ENCODE measurements around the gene DUSP8. TPM values are rescaled to one million over a fixed set of nuclear protein-coding genes. Genes with fewer than 3 reads are reported as not detected.

DUSP8 gene
- total RNA-seq, 2 donors from 2014 or later: 21.8 to 33.9 TPM

DNA sequence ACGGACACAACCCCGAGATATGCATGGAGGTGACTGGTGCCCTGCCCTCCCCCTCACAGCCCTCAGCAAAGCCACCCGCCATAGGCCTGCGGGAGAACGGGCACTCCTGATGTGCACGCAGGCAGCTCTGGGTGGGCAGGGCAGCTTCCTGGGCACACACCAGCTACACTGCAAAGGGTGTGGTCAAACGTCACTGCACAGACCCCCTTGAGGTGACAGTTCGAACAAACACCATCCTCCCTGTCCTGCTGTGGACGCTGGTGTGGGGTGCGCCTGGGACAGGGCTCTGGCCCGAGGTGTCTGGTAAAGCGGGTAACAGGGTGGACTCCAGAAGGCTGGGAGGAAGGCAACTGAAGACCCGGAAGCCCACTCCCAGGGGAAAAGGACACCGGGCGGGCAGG lies 63.6 kb downstream of the DUSP8 start:
- TF ChIP-seq, protein P1, sequence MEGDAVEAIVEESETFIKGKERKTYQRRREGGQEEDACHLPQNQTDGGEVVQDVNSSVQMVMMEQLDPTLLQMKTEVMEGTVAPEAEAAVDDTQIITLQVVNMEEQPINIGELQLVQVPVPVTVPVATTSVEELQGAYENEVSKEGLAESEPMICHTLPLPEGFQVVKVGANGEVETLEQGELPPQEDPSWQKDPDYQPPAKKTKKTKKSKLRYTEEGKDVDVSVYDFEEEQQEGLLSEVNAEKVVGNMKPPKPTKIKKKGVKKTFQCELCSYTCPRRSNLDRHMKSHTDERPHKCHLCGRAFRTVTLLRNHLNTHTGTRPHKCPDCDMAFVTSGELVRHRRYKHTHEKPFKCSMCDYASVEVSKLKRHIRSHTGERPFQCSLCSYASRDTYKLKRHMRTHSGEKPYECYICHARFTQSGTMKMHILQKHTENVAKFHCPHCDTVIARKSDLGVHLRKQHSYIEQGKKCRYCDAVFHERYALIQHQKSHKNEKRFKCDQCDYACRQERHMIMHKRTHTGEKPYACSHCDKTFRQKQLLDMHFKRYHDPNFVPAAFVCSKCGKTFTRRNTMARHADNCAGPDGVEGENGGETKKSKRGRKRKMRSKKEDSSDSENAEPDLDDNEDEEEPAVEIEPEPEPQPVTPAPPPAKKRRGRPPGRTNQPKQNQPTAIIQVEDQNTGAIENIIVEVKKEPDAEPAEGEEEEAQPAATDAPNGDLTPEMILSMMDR (IDR thresholded peaks at IDR 0.05): no peak
- no peaks in the 10 kb centered on the region for H3K36me3 ChIP-seq
- intact Hi-C loops (cut with DNase I): no loop called here
- H3K4me3 ChIP-seq: no peak overlapping the region
- H3K27ac ChIP-seq: no peak overlapping the region
- DNase-seq: no peak
- no peaks in the 10 kb centered on the region for H3K27me3 ChIP-seq
- no peaks in the 10 kb centered on the region for H3K9me3 ChIP-seq
- no peaks in the 10 kb centered on the region for H3K4me1 ChIP-seq
- H3K9ac ChIP-seq (ENCODE audit: low read depth in 2 of 2, low read length in 2 of 2): no peak overlapping the region

- TF ChIP-seq, protein P1 (IDR thresholded peaks at IDR 0.05): no peak
- Histone ChIP-seq H3K36me3 (no peaks in the 10 kb centered on the region), H3K4me1 (no peaks in the 10 kb centered on the region), H3K27ac (no peak overlapping the region), H3K4me3 (no peak overlapping the region), H3K27me3 (no peaks in the 10 kb centered on the region), H3K9me3 (no peaks in the 10 kb centered on the region), H3K9ac (ENCODE audit: low read depth in 2 of 2, low read length in 2 of 2) (no peak overlapping the region)
- intact Hi-C loops (cut with DNase I): no loop called here
- DNase-seq: no peak
Measured at GRCh38 chr11:1507381-1508140, 64.5 kb downstream of the DUSP8 start.

DNA sequence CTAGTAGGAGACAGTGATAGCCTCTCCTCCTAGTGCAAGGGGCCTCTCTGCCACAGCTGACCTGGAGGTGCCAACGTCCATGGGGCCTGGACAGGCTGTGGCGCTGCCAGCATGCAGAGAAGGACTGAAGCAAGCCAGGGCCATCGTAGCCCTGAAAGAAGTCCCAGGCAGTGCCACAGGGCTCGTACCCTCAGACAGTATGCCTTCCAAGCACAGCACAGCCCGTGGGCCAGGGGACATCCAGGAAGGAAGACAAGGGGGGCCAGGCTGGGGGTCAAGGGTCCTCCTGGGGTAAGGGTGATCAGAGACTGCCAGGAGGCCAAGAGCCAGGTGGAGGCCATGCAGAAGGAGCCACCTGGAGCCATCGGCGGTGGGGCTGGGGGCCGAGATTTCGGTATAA lies 65.1 kb downstream of the DUSP8 start:
- Histone ChIP-seq H3K4me3 (no peak overlapping the region), H3K4me1 (no peaks in the 10 kb centered on the region), H3K27me3 (no peaks in the 10 kb centered on the region), H3K9me3 (no peaks in the 10 kb centered on the region), H3K36me3 (no peaks in the 10 kb centered on the region), H3K9ac (ENCODE audit: low read depth in 2 of 2, low read length in 2 of 2) (no peak overlapping the region), H3K27ac (no peak overlapping the region)
- intact Hi-C loops (cut with DNase I): no loop called here
- TF ChIP-seq, protein P1 (IDR thresholded peaks at IDR 0.05): no peak
- no peak for DNase-seq

DNA sequence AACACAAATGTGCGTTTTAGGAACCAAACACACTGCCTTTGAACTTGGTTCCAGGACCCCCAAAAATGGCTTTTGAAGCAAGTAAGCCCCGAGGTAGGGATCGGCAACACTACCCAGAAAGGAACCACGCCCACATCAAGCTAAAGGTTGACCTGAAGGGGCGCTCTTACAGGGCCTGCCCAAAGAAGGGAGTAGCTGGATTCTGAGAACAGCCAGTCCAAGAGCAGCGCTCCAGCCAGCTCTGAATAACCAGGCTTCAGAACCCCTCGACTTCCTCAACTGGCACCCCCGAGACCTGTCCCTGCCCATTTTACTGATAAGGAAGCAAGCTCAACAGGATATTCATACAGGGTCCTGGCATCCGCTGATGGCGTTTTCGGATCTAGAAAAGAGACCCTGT lies 66.6 kb downstream of the DUSP8 start:
- no peaks in the 10 kb centered on the region for H3K36me3 ChIP-seq
- H3K4me1 ChIP-seq: no peaks in the 10 kb centered on the region
- H3K9me3 ChIP-seq: no peaks in the 10 kb centered on the region
- H3K27ac ChIP-seq: no peak overlapping the region
- H3K9ac ChIP-seq (ENCODE audit: low read depth in 2 of 2, low read length in 2 of 2): no peak overlapping the region
- no peak for DNase-seq
- intact Hi-C loops (cut with DNase I): no loop called here
- TF ChIP-seq, protein P1 (IDR thresholded peaks at IDR 0.05): no peak
- H3K4me3 ChIP-seq: no peak overlapping the region
- no peaks in the 10 kb centered on the region for H3K27me3 ChIP-seq

- H3K9ac ChIP-seq (ENCODE audit: low read depth in 2 of 2, low read length in 2 of 2): no peak overlapping the region
- intact Hi-C loops (cut with DNase I): no loop called here
- H3K4me1 ChIP-seq: no peaks in the 10 kb centered on the region
- H3K27ac ChIP-seq: no peak overlapping the region
- TF ChIP-seq, protein P1 (IDR thresholded peaks at IDR 0.05): no peak
- no peaks in the 10 kb centered on the region for H3K36me3 ChIP-seq
- H3K4me3 ChIP-seq: no peak overlapping the region
- no peaks in the 10 kb centered on the region for H3K27me3 ChIP-seq
- H3K9me3 ChIP-seq: no peaks in the 10 kb centered on the region
- DNase-seq: no peak
Measured at GRCh38 chr11:1504581-1505290, 67.3 kb downstream of the DUSP8 start.

Data from colonic mucosa (tissue), 4 donors.